ENCODE measurements around the gene PC. TPM values are rescaled to one million over a fixed set of nuclear protein-coding genes. Genes with fewer than 3 reads are reported as not detected.

The PC gene
- total and polyA plus RNA-seq, 10 donors, result 3.4 to 8.8 (median 5.3) TPM

DNA sequence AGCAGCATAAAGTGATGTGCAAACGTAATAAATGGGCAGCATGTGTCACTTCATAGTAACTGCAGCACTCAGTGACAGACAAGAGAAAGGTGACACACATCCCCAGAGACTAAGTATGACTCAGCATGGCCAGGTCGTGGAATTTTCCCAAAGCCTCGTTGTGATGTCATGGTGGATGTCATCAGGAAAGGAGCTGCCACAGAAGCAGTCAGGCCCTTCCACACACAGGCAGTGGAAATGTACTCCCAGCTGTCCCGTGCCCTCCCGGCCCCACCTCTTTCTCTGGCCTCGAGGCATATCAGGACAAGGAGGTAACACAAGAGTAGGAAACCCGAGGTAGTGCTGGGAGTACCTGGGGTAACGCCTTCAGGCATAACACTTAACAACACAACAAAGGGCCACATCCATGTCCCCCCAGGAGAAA lies 8.1 kb downstream of the PC start:
- Histone ChIP-seq H3K36me3 (no peaks in the 10 kb centered on the region), H3K9me3 (no peaks in the 10 kb centered on the region), H3K27ac (no peak overlapping the region), H3K4me3 (no peak overlapping the region), H3K4me1 (no peaks in the 10 kb centered on the region), H3K27me3 (replicated peaks in 1 of 7) (no peaks in the 10 kb centered on the region)
- DNase-seq, result no peak
- WGBS, 5 donors, result 55 to 78% (median 68%) methylated on average over 8 of the region's 8 CpGs
- intact Hi-C loops (cut with DNase I; ENCODE audit: low total_unique reads), result no loop called here
- no peak for TF ChIP-seq POLR2A (IDR thresholded peaks at IDR 0.05)
- TF ChIP-seq POLR2AphosphoS5 (IDR thresholded peaks at IDR 0.05), result no peak
- TF ChIP-seq, protein P1, sequence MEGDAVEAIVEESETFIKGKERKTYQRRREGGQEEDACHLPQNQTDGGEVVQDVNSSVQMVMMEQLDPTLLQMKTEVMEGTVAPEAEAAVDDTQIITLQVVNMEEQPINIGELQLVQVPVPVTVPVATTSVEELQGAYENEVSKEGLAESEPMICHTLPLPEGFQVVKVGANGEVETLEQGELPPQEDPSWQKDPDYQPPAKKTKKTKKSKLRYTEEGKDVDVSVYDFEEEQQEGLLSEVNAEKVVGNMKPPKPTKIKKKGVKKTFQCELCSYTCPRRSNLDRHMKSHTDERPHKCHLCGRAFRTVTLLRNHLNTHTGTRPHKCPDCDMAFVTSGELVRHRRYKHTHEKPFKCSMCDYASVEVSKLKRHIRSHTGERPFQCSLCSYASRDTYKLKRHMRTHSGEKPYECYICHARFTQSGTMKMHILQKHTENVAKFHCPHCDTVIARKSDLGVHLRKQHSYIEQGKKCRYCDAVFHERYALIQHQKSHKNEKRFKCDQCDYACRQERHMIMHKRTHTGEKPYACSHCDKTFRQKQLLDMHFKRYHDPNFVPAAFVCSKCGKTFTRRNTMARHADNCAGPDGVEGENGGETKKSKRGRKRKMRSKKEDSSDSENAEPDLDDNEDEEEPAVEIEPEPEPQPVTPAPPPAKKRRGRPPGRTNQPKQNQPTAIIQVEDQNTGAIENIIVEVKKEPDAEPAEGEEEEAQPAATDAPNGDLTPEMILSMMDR (IDR thresholded peaks at IDR 0.05 in 8 of 11, conservative IDR thresholded peaks at IDR 0.05 in 3 of 11), result no peak

DNA sequence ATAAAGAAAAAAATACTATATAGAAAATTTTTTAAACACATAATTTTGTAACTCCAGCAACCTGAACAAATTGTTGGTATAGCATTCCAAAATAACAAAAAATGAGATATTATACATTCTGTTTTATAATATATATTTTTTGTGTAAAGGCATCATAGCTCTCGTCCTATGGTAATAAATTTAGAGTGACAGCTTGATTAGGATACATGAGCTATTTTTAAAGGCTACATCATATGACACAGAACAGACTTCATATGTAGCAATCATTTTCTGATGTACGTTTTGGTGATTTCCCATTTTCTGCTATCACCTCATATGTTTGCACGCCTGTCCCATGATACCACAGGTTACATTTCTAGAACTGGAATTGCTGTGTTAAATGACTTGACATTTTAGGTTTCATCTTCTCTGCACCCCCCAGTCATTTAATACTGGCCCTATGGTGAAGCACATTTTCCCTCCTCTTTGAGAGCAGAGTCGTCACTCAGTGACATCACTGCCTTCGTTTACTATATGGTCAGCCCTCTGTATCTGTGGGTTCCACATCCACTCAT lies 19.5 kb downstream of the PC start:
- no peak for DNase-seq
- intact Hi-C loops (cut with DNase I; ENCODE audit: low total_unique reads), result no loop called here
- 80 to 87% (median 81%) methylated on average over 5 of the region's 5 CpGs for WGBS, 5 donors
- H3K27me3 ChIP-seq (replicated peaks in 1 of 7), result no peaks in the 10 kb centered on the region
- H3K27ac ChIP-seq, result no peak overlapping the region
- no peaks in the 10 kb centered on the region for H3K4me1 ChIP-seq
- TF ChIP-seq POLR2A (IDR thresholded peaks at IDR 0.05), result no peak
- no peak for TF ChIP-seq POLR2AphosphoS5 (IDR thresholded peaks at IDR 0.05)
- TF ChIP-seq, protein P1 (IDR thresholded peaks at IDR 0.05 in 8 of 11, conservative IDR thresholded peaks at IDR 0.05 in 3 of 11), result no peak
- H3K4me3 ChIP-seq, result no peak overlapping the region
- H3K9me3 ChIP-seq, result no peaks in the 10 kb centered on the region
- no peaks in the 10 kb centered on the region for H3K36me3 ChIP-seq

DNA sequence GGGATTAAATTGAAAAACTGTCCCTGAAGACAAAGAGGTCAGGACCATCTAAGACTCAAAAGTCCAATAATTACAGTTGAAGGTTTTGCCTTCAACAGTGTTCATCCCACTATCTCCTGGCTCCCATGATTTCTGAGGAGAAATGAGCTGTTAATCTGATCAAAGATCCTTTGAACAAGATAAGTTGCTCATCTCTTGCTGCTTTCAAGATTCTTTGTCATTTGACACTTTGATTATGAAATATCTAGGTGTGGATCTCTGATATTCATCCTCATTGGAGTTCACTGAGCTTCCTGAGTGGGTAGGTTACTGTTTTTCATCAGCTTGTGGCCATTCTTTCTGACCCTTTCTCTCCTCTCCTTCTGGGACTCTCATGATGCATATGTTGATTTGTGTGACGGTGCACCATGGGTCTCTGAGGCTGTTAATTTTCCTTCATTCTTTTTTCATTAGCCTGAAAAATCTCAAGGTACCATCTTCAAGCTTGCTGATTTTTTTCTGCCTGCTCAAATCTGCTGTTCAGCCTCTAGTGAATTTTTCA lies 20.9 kb downstream of the PC start:
- no peak for DNase-seq
- no peaks in the 10 kb centered on the region for H3K27me3 ChIP-seq (replicated peaks in 1 of 7)
- H3K4me1 ChIP-seq, result no peaks in the 10 kb centered on the region
- intact Hi-C loops (cut with DNase I; ENCODE audit: low total_unique reads), result no loop called here
- no peaks in the 10 kb centered on the region for H3K36me3 ChIP-seq
- TF ChIP-seq POLR2A (IDR thresholded peaks at IDR 0.05), result no peak
- no peak for TF ChIP-seq POLR2AphosphoS5 (IDR thresholded peaks at IDR 0.05)
- TF ChIP-seq, protein P1 (IDR thresholded peaks at IDR 0.05 in 8 of 11, conservative IDR thresholded peaks at IDR 0.05 in 3 of 11), result no peak
- 91 to 100% (median 97%) methylated on average over 1 of the region's 1 CpG for WGBS, 5 donors
- H3K4me3 ChIP-seq, result no peak overlapping the region
- no peaks in the 10 kb centered on the region for H3K9me3 ChIP-seq
- H3K27ac ChIP-seq, result no peak overlapping the region

DNA sequence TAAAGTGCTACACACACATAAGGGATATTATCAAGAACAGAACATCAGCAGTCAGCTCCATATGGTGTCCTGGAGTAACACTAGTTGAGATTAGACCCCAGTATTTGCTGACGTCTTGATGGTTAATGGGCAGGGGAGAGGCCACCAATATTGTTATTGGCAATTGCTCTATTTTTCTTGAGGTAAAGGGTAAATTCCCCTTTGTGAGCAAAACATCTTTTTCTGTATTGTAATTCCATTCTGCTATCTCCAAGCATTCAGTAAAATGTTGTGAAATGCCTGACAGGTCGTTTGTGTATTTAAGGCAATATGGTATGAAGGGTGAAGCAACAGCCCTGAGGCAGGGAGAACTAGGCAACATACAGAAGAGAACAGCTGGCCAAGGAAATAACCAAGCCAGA lies 21.9 kb downstream of the PC start:
- H3K27ac ChIP-seq, result no peak overlapping the region
- no peak for DNase-seq
- H3K27me3 ChIP-seq (replicated peaks in 1 of 7), result no peaks in the 10 kb centered on the region
- H3K9me3 ChIP-seq, result no peaks in the 10 kb centered on the region
- TF ChIP-seq POLR2AphosphoS5 (IDR thresholded peaks at IDR 0.05), result no peak
- no peak for TF ChIP-seq POLR2A (IDR thresholded peaks at IDR 0.05)
- TF ChIP-seq, protein P1 (IDR thresholded peaks at IDR 0.05 in 8 of 11, conservative IDR thresholded peaks at IDR 0.05 in 3 of 11), result no peak
- H3K36me3 ChIP-seq, result no peaks in the 10 kb centered on the region
- intact Hi-C loops (cut with DNase I; ENCODE audit: low total_unique reads), result no loop called here
- H3K4me3 ChIP-seq, result no peak overlapping the region
- WGBS, 5 donors, result 64 to 81% (median 78%) methylated on average over 2 of the region's 2 CpGs
- H3K4me1 ChIP-seq, result no peaks in the 10 kb centered on the region
